ENCODE data around the gene HAP1.
"Not testable (repeated sequence)": the region's sequence is repeated elsewhere in the genome, so short reads cannot be mapped to it uniquely, and the experiment has no call there.

Gene HAP1, protein sequence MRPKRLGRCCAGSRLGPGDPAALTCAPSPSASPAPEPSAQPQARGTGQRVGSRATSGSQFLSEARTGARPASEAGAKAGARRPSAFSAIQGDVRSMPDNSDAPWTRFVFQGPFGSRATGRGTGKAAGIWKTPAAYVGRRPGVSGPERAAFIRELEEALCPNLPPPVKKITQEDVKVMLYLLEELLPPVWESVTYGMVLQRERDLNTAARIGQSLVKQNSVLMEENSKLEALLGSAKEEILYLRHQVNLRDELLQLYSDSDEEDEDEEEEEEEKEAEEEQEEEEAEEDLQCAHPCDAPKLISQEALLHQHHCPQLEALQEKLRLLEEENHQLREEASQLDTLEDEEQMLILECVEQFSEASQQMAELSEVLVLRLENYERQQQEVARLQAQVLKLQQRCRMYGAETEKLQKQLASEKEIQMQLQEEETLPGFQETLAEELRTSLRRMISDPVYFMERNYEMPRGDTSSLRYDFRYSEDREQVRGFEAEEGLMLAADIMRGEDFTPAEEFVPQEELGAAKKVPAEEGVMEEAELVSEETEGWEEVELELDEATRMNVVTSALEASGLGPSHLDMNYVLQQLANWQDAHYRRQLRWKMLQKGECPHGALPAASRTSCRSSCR

DNA sequence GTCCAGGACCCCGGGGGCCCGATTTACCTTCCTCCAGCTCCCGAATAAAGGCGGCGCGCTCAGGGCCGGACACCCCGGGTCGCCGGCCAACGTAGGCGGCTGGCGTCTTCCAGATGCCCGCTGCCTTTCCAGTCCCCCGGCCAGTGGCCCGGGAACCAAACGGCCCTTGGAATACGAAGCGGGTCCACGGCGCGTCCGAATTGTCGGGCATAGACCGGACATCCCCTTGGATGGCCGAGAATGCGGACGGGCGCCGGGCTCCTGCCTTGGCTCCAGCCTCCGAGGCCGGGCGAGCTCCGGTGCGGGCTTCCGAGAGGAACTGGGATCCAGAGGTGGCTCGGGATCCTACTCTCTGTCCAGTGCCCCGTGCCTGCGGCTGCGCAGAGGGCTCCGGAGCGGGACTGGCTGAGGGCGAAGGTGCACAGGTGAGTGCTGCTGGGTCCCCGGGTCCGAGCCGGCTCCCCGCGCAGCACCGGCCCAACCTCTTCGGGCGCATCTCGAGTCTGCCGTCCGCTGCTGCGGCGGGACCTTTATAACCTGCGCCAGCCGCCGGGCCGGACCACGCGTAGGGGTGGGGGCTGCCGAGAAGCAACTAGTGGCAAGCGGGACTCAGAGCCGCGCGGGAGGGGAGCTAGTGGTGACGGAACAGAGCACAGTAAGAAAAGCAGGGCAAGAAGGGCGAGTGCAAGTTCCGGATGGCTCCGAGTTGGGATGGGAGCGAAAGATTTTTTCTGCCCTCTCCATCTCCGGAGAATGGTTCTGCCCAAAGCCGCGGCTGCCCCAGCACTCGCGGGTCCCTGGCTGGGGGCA, at the start of gene HAP1:
HAP1 (minus strand) TSS at position 505 of the 810 bp plus-strand sequence; CDS start at position 496, 9 bp downstream.
- TF ChIP-seq POLR2A (IDR thresholded peaks at IDR 0.05; ENCODE audit: low read length) (no peak), GATA1 (IDR thresholded peaks at IDR 0.05; ENCODE audit: low read depth, low read length) (no peak)
- no peak for DNase-seq

DNA sequence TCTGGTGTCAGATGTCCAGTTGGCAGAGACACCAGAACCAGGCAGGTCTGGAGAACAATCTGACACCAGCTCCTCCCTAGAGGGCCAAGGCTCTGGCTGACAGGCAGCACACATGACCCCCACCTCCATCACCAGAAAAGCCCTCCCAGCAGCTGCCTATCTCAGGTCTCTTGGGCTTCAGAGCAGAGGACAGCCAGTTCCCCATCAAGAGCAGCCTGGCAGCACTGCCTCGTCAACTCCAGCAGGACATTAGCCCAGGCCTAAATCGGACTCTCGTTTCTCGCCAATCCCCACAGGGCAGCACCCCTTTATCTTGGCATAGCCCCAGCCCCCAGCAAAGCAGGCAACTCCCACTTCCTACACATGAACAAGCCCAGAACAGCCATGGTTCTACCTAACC, 47.7 kb upstream of the HAP1 start:
- TF ChIP-seq POLR2A (IDR thresholded peaks at IDR 0.05; ENCODE audit: low read length) (no peak), GATA1 (IDR thresholded peaks at IDR 0.05; ENCODE audit: low read depth, low read length) (no peak)
- DNase-seq = no peak

DNA sequence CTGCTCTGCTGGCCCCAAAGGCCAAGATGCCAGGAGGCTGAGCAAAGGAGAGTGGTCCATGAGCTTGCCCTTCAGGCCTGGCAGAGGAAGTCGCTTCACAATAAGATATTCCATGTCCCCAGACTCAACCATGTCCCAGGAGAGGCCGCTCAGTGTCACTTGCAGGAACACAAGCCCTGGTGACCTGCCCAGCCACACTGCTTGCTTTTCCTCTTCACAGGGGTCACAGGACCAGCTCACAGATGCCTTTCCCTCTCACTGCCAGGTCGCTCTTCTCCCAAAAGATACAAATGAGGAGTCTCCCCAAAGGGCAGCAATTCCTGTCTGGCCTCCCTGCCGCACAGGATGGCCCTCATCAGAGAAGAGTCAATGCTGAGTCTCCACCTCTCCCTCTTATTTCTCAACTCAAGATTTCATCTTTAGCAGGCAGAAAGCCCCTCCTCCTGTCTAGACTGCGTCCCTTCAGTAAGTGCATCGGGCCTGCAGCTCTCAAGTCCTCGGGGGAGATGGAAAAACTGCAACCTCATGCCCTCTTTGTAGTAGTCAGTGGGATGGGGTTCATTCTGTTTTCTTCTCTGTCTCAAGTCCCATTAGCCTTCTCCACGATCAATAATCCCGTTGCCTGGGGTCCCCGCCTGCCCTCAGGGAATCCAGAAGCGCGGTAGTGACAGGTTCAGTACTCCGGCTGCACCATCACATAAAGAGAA, 47.1 kb upstream of the HAP1 start:
- TF ChIP-seq GATA1 (IDR thresholded peaks at IDR 0.05; ENCODE audit: low read depth, low read length) (no peak), POLR2A (IDR thresholded peaks at IDR 0.05; ENCODE audit: low read length) (no peak)
- DNase-seq = no peak

DNA sequence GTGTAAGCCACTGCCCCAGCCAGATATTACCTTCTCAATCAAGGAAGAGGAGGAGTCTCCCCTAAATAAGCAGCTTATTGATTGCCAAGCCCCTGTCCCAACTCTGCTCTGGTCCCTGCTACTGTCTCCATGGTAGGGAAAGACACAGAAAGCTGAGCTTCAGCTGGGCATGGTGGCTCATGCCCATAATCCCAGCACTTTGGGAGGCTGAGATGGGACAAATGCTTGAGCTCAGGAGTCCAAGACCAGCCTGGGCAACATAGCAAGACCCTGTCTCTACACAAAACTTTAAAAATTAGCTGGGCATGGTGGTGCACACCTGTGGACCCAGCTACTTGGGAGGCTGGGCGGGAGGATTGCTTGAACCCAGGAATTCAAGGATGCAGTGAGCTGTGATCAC, 45.5 kb upstream of the HAP1 start:
- no peak for TF ChIP-seq GATA1 (IDR thresholded peaks at IDR 0.05; ENCODE audit: low read depth, low read length)
- TF ChIP-seq POLR2A (IDR thresholded peaks at IDR 0.05; ENCODE audit: low read length) = no peak
- DNase-seq = no peak

DNA sequence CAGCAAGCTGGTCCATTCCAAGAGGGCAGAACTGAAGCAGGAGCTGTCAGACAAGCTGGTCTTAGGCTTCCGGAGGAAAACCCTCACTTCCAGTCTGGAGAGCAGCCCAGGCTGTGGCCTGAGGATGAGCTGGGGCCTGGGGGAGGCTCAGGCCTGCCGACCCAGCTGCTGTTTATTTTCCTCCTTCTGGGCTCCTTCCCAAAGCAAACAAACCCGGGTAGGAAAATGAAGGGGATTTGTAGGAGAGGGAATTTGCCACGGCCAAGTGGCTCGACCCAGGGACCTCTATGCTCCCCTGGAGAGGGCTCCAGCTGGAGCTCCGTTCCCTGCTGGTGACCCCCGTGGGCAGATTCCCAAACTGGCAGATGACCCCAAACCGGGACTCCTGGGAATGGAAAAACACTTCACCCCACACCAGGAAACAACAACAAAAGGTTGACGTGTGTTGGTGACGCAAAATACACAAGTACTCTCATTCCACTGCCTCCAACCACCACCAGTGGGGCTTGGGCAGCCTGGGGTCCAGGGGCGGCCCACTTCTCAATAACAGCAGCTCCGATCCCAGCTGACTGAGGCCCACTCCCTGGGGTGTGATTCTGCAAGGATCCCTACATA, 43.2 kb upstream of the HAP1 start:
- no peak for DNase-seq

DNA sequence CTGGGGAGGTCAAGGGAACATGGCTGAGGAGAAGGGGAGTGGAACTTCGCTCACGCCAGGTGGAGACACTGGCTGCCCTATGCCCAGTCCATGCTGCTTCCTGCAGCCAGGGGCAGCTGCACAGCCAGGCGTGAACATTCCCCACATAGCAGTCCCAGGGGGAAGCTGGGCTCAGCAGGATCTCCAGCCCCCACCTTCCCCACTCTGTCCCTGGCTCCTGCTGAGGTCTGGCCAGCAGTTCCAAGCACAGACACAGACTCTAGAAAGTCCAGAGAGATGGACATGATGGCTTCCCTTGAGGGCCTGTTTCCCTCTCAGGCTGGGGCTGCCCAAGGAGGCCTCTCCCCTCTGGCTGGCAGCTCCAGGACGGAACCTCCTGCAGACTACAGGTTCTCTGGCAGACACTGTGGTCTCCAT, 42.7 kb upstream of the HAP1 start:
- TF ChIP-seq POLR2A (IDR thresholded peaks at IDR 0.05; ENCODE audit: low read length) = no peak
- TF ChIP-seq GATA1 (IDR thresholded peaks at IDR 0.05; ENCODE audit: low read depth, low read length) = no peak
- no peak for DNase-seq

More for the DNA sequence above, 43.2 kb upstream of the HAP1 start:
- TF ChIP-seq POLR2A (IDR thresholded peaks at IDR 0.05; ENCODE audit: low read length) (no peak), GATA1 (IDR thresholded peaks at IDR 0.05; ENCODE audit: low read depth, low read length) (no peak)

DNA sequence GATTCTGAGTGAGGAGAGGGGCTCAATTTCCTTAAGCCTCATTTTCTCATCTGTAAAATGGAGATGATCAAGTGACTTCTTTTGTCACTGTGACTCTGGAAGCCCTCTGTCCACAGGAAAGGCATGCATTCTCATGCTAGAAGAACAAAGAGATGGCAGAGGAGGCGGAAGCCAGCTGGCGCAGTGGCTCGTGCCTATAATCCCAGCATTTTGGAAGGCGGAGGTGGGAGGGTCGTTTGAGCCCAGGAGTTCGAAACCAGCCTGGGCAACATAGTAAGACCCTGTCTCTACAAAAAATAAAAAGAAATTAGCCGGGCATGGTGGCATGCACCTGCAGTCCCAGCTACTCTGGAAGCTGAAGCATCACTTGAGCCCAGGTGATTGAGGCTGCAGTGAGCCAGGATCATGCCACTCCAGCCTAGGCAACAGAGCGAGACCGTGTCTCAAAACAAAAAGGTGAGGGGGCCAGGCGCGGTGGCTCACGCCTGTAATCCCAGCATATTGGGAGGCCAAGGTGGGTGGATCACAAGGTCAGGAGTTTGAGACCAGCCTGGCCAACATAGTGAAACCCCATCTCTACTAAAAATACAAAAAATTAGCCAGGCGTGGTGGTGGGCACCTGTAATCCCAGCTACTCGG, 41.9 kb upstream of the HAP1 start:
- DNase-seq = not testable (repeated sequence)

DNA sequence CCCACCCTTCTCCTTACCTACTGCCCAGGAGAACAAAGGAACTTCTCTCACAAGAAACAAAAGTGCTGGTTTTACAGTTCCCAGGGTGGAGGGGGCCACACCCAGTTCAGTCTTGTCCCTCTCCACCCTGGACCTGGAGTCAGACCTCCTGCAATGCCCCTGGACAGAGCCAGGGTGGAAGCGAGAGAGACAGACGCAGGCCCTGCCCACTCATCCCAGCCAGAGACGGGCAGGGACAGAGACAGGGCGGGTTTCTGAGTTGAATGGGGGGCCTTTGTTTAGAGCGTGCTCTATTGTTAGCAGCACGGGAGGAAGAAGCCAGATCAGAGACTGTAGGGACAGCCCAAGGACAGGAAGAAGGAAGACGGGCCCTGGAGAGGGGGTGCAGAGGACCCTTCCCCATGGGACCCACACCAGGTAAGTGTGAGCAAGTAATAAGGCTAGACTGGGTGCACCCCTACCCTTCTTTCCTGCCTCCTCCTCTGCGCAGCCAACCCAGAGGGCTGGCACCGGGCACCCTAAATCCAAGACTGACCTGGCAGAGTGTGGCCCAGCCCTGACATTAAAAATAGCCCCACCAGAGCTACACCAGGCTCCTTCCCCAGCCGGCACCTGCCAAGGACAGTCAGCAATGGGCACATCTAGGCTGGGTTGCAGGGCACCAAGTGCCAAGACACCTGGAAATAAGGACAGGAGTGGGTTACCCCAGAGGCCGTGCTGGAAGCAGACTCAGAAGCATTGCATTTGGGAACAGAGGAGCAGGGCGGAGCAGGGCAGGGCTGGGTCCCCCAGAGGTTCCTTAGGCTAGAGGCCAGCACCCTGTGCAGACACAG, 41.2 kb upstream of the HAP1 start:
- no peak for DNase-seq
- TF ChIP-seq POLR2A (IDR thresholded peaks at IDR 0.05; ENCODE audit: low read length) (no peak), GATA1 (IDR thresholded peaks at IDR 0.05; ENCODE audit: low read depth, low read length) (no peak)

DNA sequence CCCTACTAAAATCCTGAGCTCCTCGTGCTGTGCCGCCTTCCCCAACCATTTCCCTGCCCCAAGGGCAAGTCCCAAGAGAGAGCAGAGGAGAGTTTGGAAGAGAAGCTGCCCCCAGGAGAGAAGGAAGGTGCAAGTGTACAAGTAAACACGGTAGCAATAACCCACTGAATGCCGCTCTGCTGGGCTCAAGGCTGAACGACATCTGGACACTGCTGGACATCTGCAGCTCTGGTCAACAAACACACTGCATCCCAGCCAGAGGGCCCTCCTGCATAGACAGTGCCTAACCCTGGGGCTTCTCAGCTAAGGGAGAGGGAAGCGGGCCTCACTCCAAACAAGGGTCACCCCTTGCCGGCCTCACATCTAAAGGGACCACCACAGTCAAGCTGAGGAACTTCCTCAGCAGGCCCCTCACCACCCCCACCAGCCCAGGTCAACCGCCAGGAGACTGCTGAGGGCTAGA, 39.3 kb upstream of the HAP1 start:
- no peak for DNase-seq
- TF ChIP-seq POLR2A (IDR thresholded peaks at IDR 0.05; ENCODE audit: low read length) (no peak), GATA1 (IDR thresholded peaks at IDR 0.05; ENCODE audit: low read depth, low read length) (no peak)

DNA sequence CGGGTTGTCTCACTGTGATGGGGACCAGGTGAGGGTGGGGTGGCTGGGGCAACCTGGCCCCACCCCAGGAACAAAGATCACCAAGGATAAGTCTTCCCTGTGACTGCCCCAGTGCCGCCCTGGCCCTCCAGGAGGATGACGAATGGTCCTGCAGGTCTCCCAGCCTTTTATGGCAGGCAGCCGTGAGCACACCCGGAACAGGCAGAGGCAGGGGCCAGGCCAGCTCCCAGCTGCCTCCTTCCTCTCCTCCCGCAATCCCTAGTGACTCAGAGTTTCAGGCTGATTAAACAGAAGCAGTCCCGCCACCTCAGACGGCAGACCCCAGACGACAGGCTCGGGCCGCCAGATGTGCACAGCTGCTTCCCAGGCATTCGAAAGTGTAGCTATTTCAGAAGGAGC, 38.7 kb upstream of the HAP1 start:
- TF ChIP-seq POLR2A (IDR thresholded peaks at IDR 0.05; ENCODE audit: low read length) = no peak
- no peak for TF ChIP-seq GATA1 (IDR thresholded peaks at IDR 0.05; ENCODE audit: low read depth, low read length)
- no peak for DNase-seq

DNA sequence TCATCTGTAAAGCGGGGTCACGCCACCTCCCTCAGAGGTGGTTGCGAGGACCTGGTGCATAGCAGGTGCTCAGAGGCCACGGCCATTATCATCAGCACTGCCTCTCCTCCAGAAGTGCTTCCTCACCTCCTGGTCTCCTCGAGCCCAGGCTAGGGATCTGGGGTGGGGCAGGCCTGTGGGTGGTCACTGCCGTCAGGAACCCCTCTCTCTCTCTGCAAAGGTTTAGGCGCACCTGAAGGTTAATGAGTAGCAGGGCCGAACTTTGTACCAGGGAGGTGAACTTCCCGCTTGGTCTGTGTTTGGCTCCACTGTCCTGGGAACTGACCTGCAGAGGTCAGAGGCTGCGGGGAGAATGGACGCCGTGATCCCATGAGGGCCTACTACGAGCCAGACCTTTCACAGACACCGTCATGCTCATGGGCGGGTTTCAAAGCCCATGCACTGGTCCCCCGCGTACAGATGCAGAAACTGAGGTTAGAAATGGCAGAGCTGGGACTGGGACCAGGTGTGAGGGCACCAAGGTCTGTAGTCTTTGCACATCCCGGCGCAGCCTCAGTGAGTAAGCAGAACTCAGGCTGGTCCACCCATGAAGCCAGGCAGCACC, 38.2 kb upstream of the HAP1 start:
- TF ChIP-seq POLR2A (IDR thresholded peaks at IDR 0.05; ENCODE audit: low read length) = no peak
- TF ChIP-seq GATA1 (IDR thresholded peaks at IDR 0.05; ENCODE audit: low read depth, low read length) = no peak
- DNase-seq = no peak

DNA sequence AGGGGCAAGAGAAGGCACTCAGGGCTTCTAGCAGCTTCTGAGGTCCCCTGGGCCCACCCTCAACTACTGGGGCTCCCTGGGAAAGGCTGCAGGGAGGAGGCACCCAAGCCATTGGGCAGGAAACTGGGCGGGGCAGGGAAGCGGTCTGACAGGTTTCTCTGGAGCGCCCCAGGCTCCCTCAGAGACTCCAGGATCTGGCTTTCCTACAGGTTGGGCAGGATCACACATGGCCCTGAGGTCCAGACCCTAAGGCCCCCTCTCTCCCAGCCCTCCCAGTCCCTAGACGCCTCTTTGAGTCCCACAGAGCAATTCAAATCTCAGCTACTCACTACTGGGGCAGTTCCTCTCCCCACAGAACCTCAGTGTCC, 37.8 kb upstream of the HAP1 start:
- TF ChIP-seq GATA1 (IDR thresholded peaks at IDR 0.05; ENCODE audit: low read depth, low read length) (no peak), POLR2A (IDR thresholded peaks at IDR 0.05; ENCODE audit: low read length) (no peak)
- DNase-seq = no peak
